ENCODE results near the gene LSM3.
A peak's percentile ranks its signal among the peaks of the same experiment; 100 is the strongest.

The LSM3 gene
- total RNA-seq, result 21.6 to 37.1 (median 28.4) reads per million in 4 experiments

GRCh38 chr3:14178247-14179113 lies at the start of gene LSM3, which contains the start of gene XPC:
LSM3 (plus strand) TSS chr3:14178817; CDS start chr3:14178861, 44 bp downstream.
XPC (minus strand) TSS chr3:14178601; CDS start chr3:14178568, 33 bp downstream.
- peak; percentile 98 for DNase-seq

- no peak for DNase-seq
Observed at GRCh38 chr3:14129296-14129695, 49.3 kb upstream of the LSM3 start.

- DNase-seq, result no peak
Observed at GRCh38 chr3:14130230-14130629, 48.4 kb upstream of the LSM3 start.

GRCh38 chr3:14130707-14131106 lies 47.9 kb upstream of the LSM3 start:
- DNase-seq, result no peak

- no peak for DNase-seq
Observed at GRCh38 chr3:14131134-14131533, 47.5 kb upstream of the LSM3 start.

- DNase-seq, result no peak
Observed at GRCh38 chr3:14132120-14132519, 46.5 kb upstream of the LSM3 start.

GRCh38 chr3:14132689-14133088 lies 45.9 kb upstream of the LSM3 start:
- DNase-seq, result no peak

- no peak for DNase-seq
Observed at GRCh38 chr3:14133188-14133800, 45.3 kb upstream of the LSM3 start.

- DNase-seq, result no peak
Observed at GRCh38 chr3:14133876-14134275, 44.7 kb upstream of the LSM3 start.

- no peak for DNase-seq
Observed at GRCh38 chr3:14134291-14134690, 44.3 kb upstream of the LSM3 start.

GRCh38 chr3:14135581-14135980 lies 43.0 kb upstream of the LSM3 start:
- DNase-seq, result no peak

GRCh38 chr3:14137004-14137403 lies 41.6 kb upstream of the LSM3 start:
- DNase-seq, result no peak

GRCh38 chr3:14137445-14137844 lies 41.2 kb upstream of the LSM3 start:
- DNase-seq, result no peak

- no peak for DNase-seq
Observed at GRCh38 chr3:14138109-14138877, 40.3 kb upstream of the LSM3 start.

- DNase-seq, result no peak
Observed at GRCh38 chr3:14138878-14139655, 39.5 kb upstream of the LSM3 start.

GRCh38 chr3:14139771-14140170 lies 38.8 kb upstream of the LSM3 start:
- no peak for DNase-seq

GRCh38 chr3:14140668-14141067 lies 37.9 kb upstream of the LSM3 start:
- no peak for DNase-seq

- no peak for DNase-seq
Observed at GRCh38 chr3:14141144-14141543, 37.5 kb upstream of the LSM3 start.

- DNase-seq, result no peak
Observed at GRCh38 chr3:14141602-14142341, 36.8 kb upstream of the LSM3 start.

GRCh38 chr3:14142567-14143270 lies 35.9 kb upstream of the LSM3 start:
- peak; percentile 14 for DNase-seq
